ENCODE data around the gene UXS1. TPM values are rescaled to one million over a fixed set of nuclear protein-coding genes. Genes with fewer than 3 reads are reported as not detected.

Gene UXS1
- total and polyA plus RNA-seq, 7 donors: 8.4 to 59.8 (median 21.3) TPM

GRCh38 chr2:106097038-106098000 is 96.8 kb downstream of the UXS1 start:
- Histone ChIP-seq H3K4me3 (no peak overlapping the region), H3K27ac (no peak overlapping the region), H3K27me3 (no peaks in the 10 kb centered on the region), H3K4me1 (no peaks in the 10 kb centered on the region), H3K9me3 (no peaks in the 10 kb centered on the region), H3K36me3 (peaks cover 0 to 61% (median 12%) of the 10 kb centered on the region in 4 donors)
- WGBS, 2 donors: 88 to 96% methylated on average over 26 of the region's 26 CpGs
- DNase-seq: no peak
- TF ChIP-seq EP300 (IDR thresholded peaks at IDR 0.05) (no peak), POLR2AphosphoS5 (IDR thresholded peaks at IDR 0.05) (no peak), CTCF (IDR thresholded peaks at IDR 0.05) (no peak)
- intact Hi-C loops (cut with DNase I): no loop called here

GRCh38 chr2:106096299-106097037 is 97.6 kb downstream of the UXS1 start:
- no peak for TF ChIP-seq POLR2AphosphoS5 (IDR thresholded peaks at IDR 0.05)
- no peak for TF ChIP-seq CTCF (IDR thresholded peaks at IDR 0.05)
- no peak for TF ChIP-seq EP300 (IDR thresholded peaks at IDR 0.05)
- no peak for TF ChIP-seq POLR2A (IDR thresholded peaks at IDR 0.05)

GRCh38 chr2:106095478-106096298 is 98.4 kb downstream of the UXS1 start:
- TF ChIP-seq POLR2AphosphoS5 (IDR thresholded peaks at IDR 0.05): no peak
- no peak for TF ChIP-seq CTCF (IDR thresholded peaks at IDR 0.05)
- TF ChIP-seq EP300 (IDR thresholded peaks at IDR 0.05): no peak
- intact Hi-C loops (cut with DNase I): no loop called here
- no peaks in the 10 kb centered on the region for H3K27me3 ChIP-seq
- H3K36me3 ChIP-seq: peaks cover 0 to 57% (median 10%) of the 10 kb centered on the region in 4 donors
- 66 to 84% methylated on average over 21 of the region's 21 CpGs for WGBS, 2 donors
- no peaks in the 10 kb centered on the region for H3K9me3 ChIP-seq
- no peaks in the 10 kb centered on the region for H3K4me1 ChIP-seq
- DNase-seq: no peak
- no peak overlapping the region for H3K4me3 ChIP-seq
- no peak overlapping the region for H3K27ac ChIP-seq

More at GRCh38 chr2:106096299-106097037, 97.6 kb downstream of the UXS1 start:
- Histone ChIP-seq H3K9me3 (no peaks in the 10 kb centered on the region), H3K27ac (no peak overlapping the region), H3K27me3 (no peaks in the 10 kb centered on the region), H3K36me3 (peaks cover 0 to 61% (median 12%) of the 10 kb centered on the region in 4 donors), H3K4me3 (no peak overlapping the region), H3K4me1 (no peaks in the 10 kb centered on the region)
- intact Hi-C loops (cut with DNase I): no loop called here
- WGBS, 2 donors: 78 to 92% methylated on average over 12 of the region's 12 CpGs
- no peak for DNase-seq

GRCh38 chr2:106094131-106094841 is 99.8 kb downstream of the UXS1 start:
- Histone ChIP-seq H3K36me3 (peaks cover 0 to 43% (median 5%) of the 10 kb centered on the region in 4 donors), H3K27ac (no peak overlapping the region), H3K4me3 (no peak overlapping the region), H3K27me3 (no peaks in the 10 kb centered on the region), H3K9me3 (no peaks in the 10 kb centered on the region), H3K4me1 (no peaks in the 10 kb centered on the region)
- TF ChIP-seq POLR2AphosphoS5 (IDR thresholded peaks at IDR 0.05) (no peak), CTCF (IDR thresholded peaks at IDR 0.05) (no peak), EP300 (IDR thresholded peaks at IDR 0.05) (no peak), POLR2A (IDR thresholded peaks at IDR 0.05) (no peak)
- 64 to 88% methylated on average over 13 of the region's 13 CpGs for WGBS, 2 donors
- no peak for DNase-seq
- intact Hi-C loops (cut with DNase I): no loop called here

Data from sigmoid colon (tissue), 7 donors.